Esophagus muscularis mucosa (tissue), 4 donors: ENCODE data around the gene NOL6. TPM values are rescaled to one million over a fixed set of nuclear protein-coding genes. Genes with fewer than 3 reads are reported as not detected.

Experiments used
- DNase-seq: peaks from one replicate; pipeline ENCODE4 v3.0.0-alpha.2; 2017; ENCODE audit errors: extremely low spot score
- H3K27ac ChIP-seq, 4 donors: fragments of 200-600 bp; sonication (generic); replicated peaks in 1 of 4; 1 replicate in 3 of 4; 2 replicates in 1 of 4; pipeline ENCODE4 v1.5.1; 2016 to 2019; ENCODE audit warnings: mild to moderate bottlenecking in 1 of 4
- H3K27me3 ChIP-seq, 4 donors: fragments of 200-600 bp; sonication (generic); one replicate each; pipeline versions ENCODE4 v1.5.1 to v1.6.0; 2016 to 2019
- H3K36me3 ChIP-seq, 4 donors: fragments of 200-600 bp; sonication (generic); one replicate each; pipeline ENCODE4 v1.5.1; 2016 to 2019
- H3K4me1 ChIP-seq, 4 donors: fragments of 200-600 bp; sonication (generic); one replicate each; pipeline ENCODE4 v1.5.1; 2016 to 2019
- H3K4me3 ChIP-seq, 4 donors: fragments of 200-600 bp; sonication (generic); 1 replicate in 2 of 4; 2 replicates in 2 of 4; pipeline ENCODE4 v1.5.1; 2016 to 2019; ENCODE audit warnings: mild to moderate bottlenecking in 4 of 4, moderate library complexity in 1 of 4
- H3K9me3 ChIP-seq, 4 donors: fragments of 200-600 bp; sonication (generic); 1 replicate in 3 of 4; 2 replicates in 1 of 4; pipeline ENCODE4 v1.5.1; 2016 to 2019
- EP300 ChIP-seq: sonication (generic); formaldehyde crosslinking; IDR thresholded peaks from one replicate; pipeline ENCODE4 v1.6.1; 2017; ENCODE audit warnings: antibody characterized with exemption
- POLR2A ChIP-seq: fragments of 450-650 bp; IDR thresholded peaks from one replicate; pipeline ENCODE4 v1.6.1; 2017; ENCODE audit warnings: antibody characterized with exemption, moderate library complexity, mild to moderate bottlenecking, low read depth
- POLR2AphosphoS5 ChIP-seq, 2 donors: sonication (generic); formaldehyde crosslinking; IDR thresholded peaks; one replicate each; pipeline ENCODE4 v1.6.1; 2017; ENCODE audit warnings: antibody characterized with exemption in 2 of 2
- WGBS: methylation state at CpG from one replicate; pipeline ENCODE4 v1.1.5; 2018; 5-methylcytosine and 5-hydroxymethylcytosine counted together
- intact Hi-C: fragments of 100-400 bp; cut with DNase I; formaldehyde crosslinking; loops from one replicate; pipeline ENCODE4 v1.15.1; 2023
- total RNA-seq, 4 donors: library from RNA; depleted of rRNA; stranded (reverse); fragments of >200 nt; gene quantifications; one replicate each; pipeline versions ENCODE4 v1.1.0 to v1.2.1, GENCODE V29; 2016
- TF ChIP-seq, protein P1 (sequence below), 3 experiments: fragments of 200-600 bp in 2 of 3; fragments of 450-650 bp in 1 of 3; sonication (generic) in 2 of 3; IDR thresholded peaks; one replicate each; pipeline ENCODE4 v1.5.1; 2017 to 2019; ENCODE audit warnings: antibody characterized with exemption in 3 of 3, mild to moderate bottlenecking in 2 of 3, moderate library complexity in 1 of 3

NOL6 gene
- total RNA-seq, 4 donors from 2014 or later = 12.7 to 21.0 (median 16.5) TPM

DNA sequence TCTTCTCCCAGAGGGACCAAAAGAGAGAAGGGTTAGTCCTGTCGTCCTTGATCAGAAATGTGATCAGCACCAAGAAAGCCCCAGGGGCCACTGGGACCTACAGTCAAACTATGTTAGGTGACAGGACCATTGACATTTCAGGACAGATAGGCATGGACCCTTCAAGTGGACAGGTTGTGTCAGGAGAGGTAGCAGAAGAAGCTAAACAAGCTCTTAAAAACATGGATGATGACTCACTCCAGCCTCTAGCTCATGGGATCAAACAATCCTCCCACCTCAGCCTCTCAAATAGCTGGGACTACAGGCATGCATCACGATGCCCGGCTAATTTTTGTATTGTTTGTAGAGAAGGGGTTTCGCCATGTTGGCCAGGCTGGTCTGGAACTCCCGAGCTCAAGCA is 24.0 kb downstream of the NOL6 start:
- no peaks in the 10 kb centered on the region for H3K9me3 ChIP-seq
- 87% methylated on average over 5 of the region's 5 CpGs for WGBS
- no peak overlapping the region for H3K27ac ChIP-seq
- intact Hi-C loops = no loop called here
- H3K27me3 ChIP-seq = peaks cover 0 to 8% (median 0%) of the 10 kb centered on the region in 4 donors
- no peaks in the 10 kb centered on the region for H3K36me3 ChIP-seq
- H3K4me1 ChIP-seq = peaks cover 19 to 27% (median 22%) of the 10 kb centered on the region in 4 donors
- TF ChIP-seq POLR2A (no peak), EP300 (no peak), POLR2AphosphoS5 (IDR thresholded peaks at IDR 0.05) (no peak)
- TF ChIP-seq, protein P1, sequence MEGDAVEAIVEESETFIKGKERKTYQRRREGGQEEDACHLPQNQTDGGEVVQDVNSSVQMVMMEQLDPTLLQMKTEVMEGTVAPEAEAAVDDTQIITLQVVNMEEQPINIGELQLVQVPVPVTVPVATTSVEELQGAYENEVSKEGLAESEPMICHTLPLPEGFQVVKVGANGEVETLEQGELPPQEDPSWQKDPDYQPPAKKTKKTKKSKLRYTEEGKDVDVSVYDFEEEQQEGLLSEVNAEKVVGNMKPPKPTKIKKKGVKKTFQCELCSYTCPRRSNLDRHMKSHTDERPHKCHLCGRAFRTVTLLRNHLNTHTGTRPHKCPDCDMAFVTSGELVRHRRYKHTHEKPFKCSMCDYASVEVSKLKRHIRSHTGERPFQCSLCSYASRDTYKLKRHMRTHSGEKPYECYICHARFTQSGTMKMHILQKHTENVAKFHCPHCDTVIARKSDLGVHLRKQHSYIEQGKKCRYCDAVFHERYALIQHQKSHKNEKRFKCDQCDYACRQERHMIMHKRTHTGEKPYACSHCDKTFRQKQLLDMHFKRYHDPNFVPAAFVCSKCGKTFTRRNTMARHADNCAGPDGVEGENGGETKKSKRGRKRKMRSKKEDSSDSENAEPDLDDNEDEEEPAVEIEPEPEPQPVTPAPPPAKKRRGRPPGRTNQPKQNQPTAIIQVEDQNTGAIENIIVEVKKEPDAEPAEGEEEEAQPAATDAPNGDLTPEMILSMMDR (IDR thresholded peaks at IDR 0.05) = no peak
- H3K4me3 ChIP-seq = no peak overlapping the region
- no peak for DNase-seq

DNA sequence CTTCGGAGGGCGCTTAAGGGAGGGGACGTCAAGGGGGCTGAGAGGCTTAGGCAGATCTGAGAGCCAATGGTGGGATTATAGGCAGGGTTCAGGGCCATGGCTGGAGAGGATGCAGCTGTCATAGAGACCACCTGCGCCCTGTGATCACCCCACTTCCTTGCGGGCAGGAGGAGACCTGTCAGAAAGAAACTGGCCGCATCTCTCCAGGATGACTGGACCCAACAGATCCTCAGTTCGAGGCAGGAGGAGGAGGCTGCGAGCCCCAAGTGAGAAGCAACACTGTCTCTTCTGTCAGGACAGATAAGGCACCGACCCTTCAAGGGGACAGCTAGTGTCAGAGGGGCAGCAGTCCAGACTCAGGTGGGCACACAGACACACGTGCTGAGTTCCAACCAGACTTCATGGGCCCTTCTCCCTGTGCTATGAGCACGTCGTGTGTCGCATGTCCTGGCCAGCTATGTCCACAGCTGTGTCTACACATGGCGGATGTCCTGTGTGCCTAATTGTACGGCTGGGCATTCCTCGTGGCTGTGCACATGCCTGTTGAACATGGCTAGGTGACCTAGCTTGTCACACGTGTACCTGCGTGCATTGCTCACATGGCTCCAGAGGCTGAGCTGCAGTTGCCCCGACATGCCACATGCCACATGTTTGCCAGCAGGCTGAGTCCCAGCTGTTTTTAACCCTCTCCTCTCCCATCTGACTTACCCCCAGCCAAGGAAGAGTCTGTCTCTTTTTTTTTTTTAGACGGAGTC is 25.7 kb downstream of the NOL6 start:
- Histone ChIP-seq H3K9me3 (no peaks in the 10 kb centered on the region), H3K27ac (peak overlapping the region in 2 of 4 donors; percentile 36 to 62), H3K36me3 (peaks cover 0 to 7% (median 0%) of the 10 kb centered on the region in 4 donors), H3K27me3 (peaks cover 0 to 8% (median 0%) of the 10 kb centered on the region in 4 donors), H3K4me1 (peaks cover 19 to 26% (median 22%) of the 10 kb centered on the region in 4 donors), H3K4me3 (peak overlapping the region; percentile 52 to 67 (median 54))
- DNase-seq = no peak
- WGBS = 31% methylated on average over 14 of the region's 20 CpGs
- TF ChIP-seq EP300 (no peak), POLR2A (no peak)
- TF ChIP-seq, protein P1 (IDR thresholded peaks at IDR 0.05) = no peak
- intact Hi-C loops = no loop called here

DNA sequence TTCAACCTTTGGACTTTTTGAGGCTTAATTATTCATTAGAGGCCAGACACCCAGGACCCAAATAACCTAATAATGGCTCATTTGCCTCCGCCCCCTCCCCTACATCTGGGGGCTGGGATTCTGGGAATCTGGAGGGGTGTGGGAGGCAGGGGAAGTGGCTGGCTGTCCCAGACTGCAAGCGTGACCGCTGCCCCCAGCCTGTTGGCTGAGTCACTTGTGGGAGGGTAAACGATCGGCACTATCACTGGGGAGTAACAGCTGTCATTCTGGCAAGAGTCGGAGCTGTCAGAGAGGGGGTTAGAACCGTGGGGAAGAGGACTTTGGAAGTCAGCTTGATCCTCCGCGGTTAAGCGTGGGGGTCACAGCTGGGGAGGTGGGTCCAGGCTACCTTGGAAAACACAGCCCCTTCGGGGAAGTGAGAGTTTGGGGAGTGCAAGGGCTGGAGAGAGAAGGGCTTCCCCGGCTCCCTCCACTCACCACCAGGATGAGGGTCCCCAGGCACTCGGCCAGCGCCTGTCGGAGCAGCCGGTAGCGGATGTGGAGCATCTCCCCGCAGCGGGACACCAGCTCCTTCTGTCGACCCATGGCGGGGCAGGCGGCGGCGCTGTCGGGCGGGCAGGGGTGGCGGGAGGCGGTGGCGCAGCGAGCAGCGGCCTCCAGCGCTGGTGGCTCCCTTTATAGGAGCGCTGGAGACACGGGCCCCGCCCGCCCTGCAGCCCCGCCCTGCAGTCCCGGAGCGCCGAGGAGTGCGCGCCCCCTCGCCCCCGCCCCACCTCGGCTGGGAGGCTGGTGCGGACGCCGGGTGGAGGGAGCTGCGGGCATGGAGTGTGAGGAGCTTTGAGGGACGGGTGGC is 26.6 kb downstream of the NOL6 start, which contains the start of gene AQP3:
Gene AQP3, minus strand, starts transcription at position 648 of the 853 bp plus-strand sequence. Its CDS starts 63 bp downstream, at position 585.
- H3K9me3 ChIP-seq = no peaks in the 10 kb centered on the region
- intact Hi-C loops = no loop called here
- no peak for TF ChIP-seq EP300
- TF ChIP-seq, protein P1 (IDR thresholded peaks at IDR 0.05) = peak; percentile 43 to 50 (median 46)
- peaks cover 0 to 15% (median under 1%) of the 10 kb centered on the region in 4 donors for H3K36me3 ChIP-seq
- peaks cover 0 to 8% (median 0%) of the 10 kb centered on the region in 4 donors for H3K27me3 ChIP-seq
- peak within 1 kb of the TSS in 3 of 4 donors; percentile 35 to 62 (median 36) for H3K27ac ChIP-seq
- peak within 1 kb of the TSS; percentile 52 to 67 (median 54) for H3K4me3 ChIP-seq
- peaks cover 19 to 24% (median 22%) of the 10 kb centered on the region in 4 donors for H3K4me1 ChIP-seq
- 11% methylated on average over 5 of the region's 50 CpGs for WGBS
- no peak for DNase-seq

DNA sequence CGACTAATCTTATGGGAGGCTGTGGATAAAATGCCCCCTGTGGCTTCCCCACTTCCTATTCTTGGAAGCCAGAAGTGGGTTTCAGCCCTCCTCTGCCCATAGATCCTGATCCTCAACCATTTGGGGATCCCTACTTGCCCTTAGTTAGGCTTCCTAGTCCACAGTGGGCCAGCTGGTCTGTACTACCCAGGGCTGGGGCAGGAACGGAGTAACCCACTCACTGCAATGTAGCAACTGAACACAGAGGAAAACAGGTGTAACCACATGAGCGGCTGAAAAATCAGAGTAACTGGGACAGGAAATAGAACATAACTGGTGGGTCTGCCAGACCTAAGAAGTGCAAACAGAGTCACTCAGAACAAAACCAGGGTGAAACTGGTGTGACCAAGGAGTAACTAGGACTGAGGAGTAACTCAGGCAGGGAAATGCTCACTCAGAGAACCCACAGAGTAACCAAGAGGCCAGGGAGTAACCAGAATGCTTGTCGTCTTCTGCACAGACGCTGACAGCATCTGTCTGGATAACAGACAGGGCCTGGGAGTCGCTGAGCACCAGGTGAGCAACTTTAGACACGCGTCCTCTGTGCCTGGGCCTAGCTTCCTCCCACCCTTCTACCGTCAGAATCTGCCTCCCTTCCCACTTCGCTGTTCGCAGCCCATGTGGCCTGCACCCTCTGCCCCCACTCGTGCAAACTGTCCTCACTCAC is 27.3 kb downstream of the NOL6 start:
- 75% methylated on average over 12 of the region's 12 CpGs for WGBS

More for the DNA sequence above, 27.3 kb downstream of the NOL6 start:
- intact Hi-C loops = no loop called here
- H3K27ac ChIP-seq = peak overlapping the region in 2 of 4 donors; percentile 35 to 62
- peak overlapping the region; percentile 52 to 67 (median 54) for H3K4me3 ChIP-seq
- DNase-seq = no peak
- peaks cover 0 to 8% (median 0%) of the 10 kb centered on the region in 4 donors for H3K27me3 ChIP-seq
- TF ChIP-seq POLR2AphosphoS5 (IDR thresholded peaks at IDR 0.05) (no peak), POLR2A (no peak), EP300 (no peak)
- TF ChIP-seq, protein P1 (IDR thresholded peaks at IDR 0.05) = no peak
- no peaks in the 10 kb centered on the region for H3K9me3 ChIP-seq
- H3K36me3 ChIP-seq = peaks cover 0 to 19% (median 2%) of the 10 kb centered on the region in 4 donors
- peaks cover 19 to 24% (median 22%) of the 10 kb centered on the region in 4 donors for H3K4me1 ChIP-seq
